Keratinocyte (primary cell): Measurements from ENCODE around the gene SPTBN4.

Experiments
- EZH2 ChIP-seq: IDR thresholded peaks from one replicate; pipeline ENCODE4 v1.6.1; 2012; ENCODE audit warnings: inconsistent platforms, mild to moderate bottlenecking, low read length, moderate library complexity
- TF ChIP-seq, protein P1 (sequence below), 3 experiments: IDR thresholded peaks in 1 of 3; conservative IDR thresholded peaks in 1 of 3; optimal IDR thresholded peaks in 1 of 3; 2 replicates in 2 of 3; 3 replicates in 1 of 3; pipeline versions ENCODE3 to v1.5.1; 2011; ENCODE audit warnings: low read length in 3 of 3, mild to moderate bottlenecking in 3 of 3, moderate library complexity in 2 of 3, control low read depth in 1 of 3, inconsistent platforms in 1 of 3; ENCODE audit not compliant: insufficient read depth in 2 of 3; ENCODE audit errors: extremely low read depth in 1 of 3

- no peak for TF ChIP-seq EZH2
- TF ChIP-seq, protein P1, sequence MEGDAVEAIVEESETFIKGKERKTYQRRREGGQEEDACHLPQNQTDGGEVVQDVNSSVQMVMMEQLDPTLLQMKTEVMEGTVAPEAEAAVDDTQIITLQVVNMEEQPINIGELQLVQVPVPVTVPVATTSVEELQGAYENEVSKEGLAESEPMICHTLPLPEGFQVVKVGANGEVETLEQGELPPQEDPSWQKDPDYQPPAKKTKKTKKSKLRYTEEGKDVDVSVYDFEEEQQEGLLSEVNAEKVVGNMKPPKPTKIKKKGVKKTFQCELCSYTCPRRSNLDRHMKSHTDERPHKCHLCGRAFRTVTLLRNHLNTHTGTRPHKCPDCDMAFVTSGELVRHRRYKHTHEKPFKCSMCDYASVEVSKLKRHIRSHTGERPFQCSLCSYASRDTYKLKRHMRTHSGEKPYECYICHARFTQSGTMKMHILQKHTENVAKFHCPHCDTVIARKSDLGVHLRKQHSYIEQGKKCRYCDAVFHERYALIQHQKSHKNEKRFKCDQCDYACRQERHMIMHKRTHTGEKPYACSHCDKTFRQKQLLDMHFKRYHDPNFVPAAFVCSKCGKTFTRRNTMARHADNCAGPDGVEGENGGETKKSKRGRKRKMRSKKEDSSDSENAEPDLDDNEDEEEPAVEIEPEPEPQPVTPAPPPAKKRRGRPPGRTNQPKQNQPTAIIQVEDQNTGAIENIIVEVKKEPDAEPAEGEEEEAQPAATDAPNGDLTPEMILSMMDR (optimal IDR thresholded peaks at IDR 0.05 in 1 of 3, IDR thresholded peaks at IDR 0.05 in 1 of 3, conservative IDR thresholded peaks at IDR 0.05 in 1 of 3; ENCODE audit: extremely low read depth in 1 of 3, insufficient read depth in 2 of 3, low read length in 3 of 3) = no peak
These were observed 116.5 kb downstream of the SPTBN4 start for GRCh38 chr19:40583283-40583682.
